Dendritic cell treated with granulocyte-macrophage colony-stimulating factor and Interleukin-4, amounts not matched to agents 40 ng/mL and 50 ng/mL, for 4 days (primary cell): ENCODE data around the gene FAM117B.
"Not testable (repeated sequence)": the region's sequence is repeated elsewhere in the genome, so short reads cannot be mapped to it uniquely, and the experiment has no call there.

Experiments used
- H3K27ac Mint-ChIP-seq: one replicate; pipeline ENCODE4 v1.8.0; 2022; ENCODE audit warnings: mild to moderate bottlenecking, mixed read lengths
- H3K27me3 Mint-ChIP-seq: one replicate; pipeline ENCODE4 v1.8.0; 2022; ENCODE audit warnings: mild to moderate bottlenecking, mixed read lengths
- H3K36me3 Mint-ChIP-seq: one replicate; pipeline ENCODE4 v1.8.0; 2022; ENCODE audit warnings: low read depth, mixed read lengths
- H3K4me1 Mint-ChIP-seq: one replicate; pipeline ENCODE4 v1.8.0; 2022; ENCODE audit warnings: low read depth, mixed read lengths
- H3K4me3 Mint-ChIP-seq: one replicate; pipeline ENCODE4 v1.8.0; 2022; ENCODE audit warnings: mild to moderate bottlenecking, moderate library complexity, mixed read lengths
- H3K9me3 Mint-ChIP-seq: one replicate; pipeline ENCODE4 v1.8.0; 2022; ENCODE audit warnings: mixed read lengths
- intact Hi-C: fragments of 100-400 bp; cut with micrococcal nuclease; formaldehyde crosslinking; loops from one replicate; pipeline ENCODE4 v1.15.0; 2022

FAM117B gene

DNA sequence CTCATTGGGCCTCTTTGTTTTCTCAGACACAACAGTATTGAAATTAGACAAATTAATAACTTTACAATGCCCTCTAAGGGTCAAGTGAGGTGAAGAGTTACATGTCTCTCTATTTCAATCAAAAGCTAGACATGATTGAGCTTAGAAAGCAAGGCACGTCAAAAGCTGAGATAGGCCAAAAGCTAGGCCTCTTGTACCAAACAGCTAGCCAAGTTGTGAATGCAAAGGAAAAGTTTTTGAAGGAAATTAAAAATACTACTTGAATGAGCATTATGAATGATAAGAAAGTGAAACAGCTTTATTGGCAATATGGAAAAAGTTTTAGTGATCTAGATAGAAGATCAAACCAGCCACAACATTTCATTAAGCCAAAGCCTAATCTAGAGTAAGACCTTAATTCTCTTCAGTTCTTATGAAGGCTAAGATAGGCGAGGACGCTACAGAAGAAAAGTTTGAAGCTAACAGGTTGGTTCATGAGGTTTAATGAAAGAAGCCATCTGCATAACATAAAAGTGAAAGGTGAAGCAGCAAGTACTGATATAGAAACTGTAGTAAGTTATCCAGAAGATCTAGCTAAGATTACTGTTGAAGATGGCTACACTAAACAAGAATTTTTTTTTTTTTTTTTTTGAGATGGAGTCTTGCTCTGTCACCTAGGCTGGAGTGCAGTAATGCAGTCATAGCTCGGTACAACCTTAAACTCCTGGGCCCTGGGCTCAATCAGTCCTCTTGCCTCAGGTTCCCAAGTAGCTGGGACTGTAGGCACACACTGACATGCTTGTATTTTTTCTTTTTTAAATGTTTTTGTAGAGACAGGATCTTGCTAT, 65.5 kb downstream of the FAM117B start:
- no peak overlapping the region for H3K27ac Mint-ChIP-seq
- H3K4me3 Mint-ChIP-seq, result no peak overlapping the region
- H3K27me3 Mint-ChIP-seq, result no peaks in the 10 kb centered on the region
- no peaks in the 10 kb centered on the region for H3K9me3 Mint-ChIP-seq
- H3K4me1 Mint-ChIP-seq, result peaks cover 6% of the 10 kb centered on the region
- peaks cover 18% of the 10 kb centered on the region for H3K36me3 Mint-ChIP-seq
- intact Hi-C loops, result no loop called here

DNA sequence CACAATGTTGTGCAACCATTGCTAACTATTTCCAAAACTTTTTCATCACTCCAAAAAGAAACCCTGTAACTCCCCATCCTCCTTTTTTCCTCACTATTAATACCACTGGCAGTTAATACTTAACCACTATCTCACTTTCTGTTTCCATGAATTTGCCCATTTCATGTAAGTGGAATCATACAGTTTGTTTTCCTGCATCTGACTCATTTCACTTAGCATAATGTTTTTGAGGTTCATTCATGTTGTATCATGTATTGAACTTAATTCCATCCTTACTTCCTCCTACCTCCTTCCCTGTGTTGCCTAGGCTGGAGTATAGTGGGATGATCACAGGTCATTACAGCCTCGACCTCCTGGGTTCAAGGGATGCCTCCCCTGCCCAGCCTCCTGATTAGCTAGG, 68.3 kb downstream of the FAM117B start:
- intact Hi-C loops, result no loop called here
- peaks cover 6% of the 10 kb centered on the region for H3K36me3 Mint-ChIP-seq
- H3K4me3 Mint-ChIP-seq, result no peak overlapping the region
- H3K9me3 Mint-ChIP-seq, result no peaks in the 10 kb centered on the region
- peaks cover 6% of the 10 kb centered on the region for H3K4me1 Mint-ChIP-seq
- no peak overlapping the region for H3K27ac Mint-ChIP-seq
- H3K27me3 Mint-ChIP-seq, result no peaks in the 10 kb centered on the region

DNA sequence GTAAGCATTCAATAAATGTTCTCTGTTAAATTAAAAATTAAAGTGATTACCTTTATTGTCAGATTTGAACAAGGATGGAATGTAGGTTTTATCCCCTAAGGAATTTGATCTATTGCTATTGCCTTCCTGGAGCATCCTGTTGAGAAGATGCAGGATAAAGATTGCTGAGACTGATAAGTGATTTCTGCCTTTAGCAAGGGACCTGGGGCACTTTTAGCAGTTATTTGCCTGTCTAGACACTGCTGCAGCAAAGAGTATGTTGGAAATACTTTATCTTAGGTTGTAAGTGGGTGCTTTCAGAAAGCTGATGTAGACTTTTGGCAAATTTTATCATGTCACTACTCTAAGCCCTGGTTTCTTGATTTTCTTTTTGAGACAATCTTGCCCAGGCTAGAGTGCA, 69.5 kb downstream of the FAM117B start:
- no peaks in the 10 kb centered on the region for H3K27me3 Mint-ChIP-seq
- no peak overlapping the region for H3K4me3 Mint-ChIP-seq
- H3K4me1 Mint-ChIP-seq, result peaks cover 6% of the 10 kb centered on the region
- peaks cover 12% of the 10 kb centered on the region for H3K36me3 Mint-ChIP-seq
- no peaks in the 10 kb centered on the region for H3K9me3 Mint-ChIP-seq
- no peak overlapping the region for H3K27ac Mint-ChIP-seq
- intact Hi-C loops, result no loop called here

DNA sequence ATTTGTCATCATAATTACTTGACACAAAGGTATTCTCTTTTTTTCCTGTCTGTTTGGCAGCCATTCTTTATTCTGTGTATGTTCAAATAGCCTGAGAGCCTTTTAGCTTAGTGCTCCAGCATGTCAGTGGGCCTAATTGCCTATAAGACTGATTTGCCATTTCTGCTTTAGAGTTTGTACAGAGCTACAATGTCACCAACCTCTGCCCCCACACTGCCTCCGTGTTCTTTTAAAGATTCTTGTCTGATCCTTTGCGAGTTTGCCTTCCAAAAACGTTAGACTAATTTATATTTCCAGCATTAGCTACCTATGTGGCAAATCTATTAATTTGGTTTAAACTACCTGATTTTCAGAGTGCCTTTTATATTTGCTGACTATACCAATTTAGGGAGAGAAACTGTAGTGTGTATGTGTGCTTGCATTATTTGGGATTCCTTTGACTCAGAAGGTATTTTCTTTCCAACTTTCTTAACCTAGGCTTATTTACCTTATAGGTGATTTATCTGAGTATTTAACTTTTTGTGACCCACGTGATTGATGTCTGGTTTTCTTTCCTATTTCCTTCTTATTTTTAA, 70.8 kb downstream of the FAM117B start:
- peaks cover 8% of the 10 kb centered on the region for H3K36me3 Mint-ChIP-seq
- H3K27ac Mint-ChIP-seq, result no peak overlapping the region
- H3K27me3 Mint-ChIP-seq, result no peaks in the 10 kb centered on the region
- peaks cover 7% of the 10 kb centered on the region for H3K4me1 Mint-ChIP-seq
- peaks cover 3% of the 10 kb centered on the region for H3K9me3 Mint-ChIP-seq
- intact Hi-C loops, result no loop called here
- H3K4me3 Mint-ChIP-seq, result no peak overlapping the region

DNA sequence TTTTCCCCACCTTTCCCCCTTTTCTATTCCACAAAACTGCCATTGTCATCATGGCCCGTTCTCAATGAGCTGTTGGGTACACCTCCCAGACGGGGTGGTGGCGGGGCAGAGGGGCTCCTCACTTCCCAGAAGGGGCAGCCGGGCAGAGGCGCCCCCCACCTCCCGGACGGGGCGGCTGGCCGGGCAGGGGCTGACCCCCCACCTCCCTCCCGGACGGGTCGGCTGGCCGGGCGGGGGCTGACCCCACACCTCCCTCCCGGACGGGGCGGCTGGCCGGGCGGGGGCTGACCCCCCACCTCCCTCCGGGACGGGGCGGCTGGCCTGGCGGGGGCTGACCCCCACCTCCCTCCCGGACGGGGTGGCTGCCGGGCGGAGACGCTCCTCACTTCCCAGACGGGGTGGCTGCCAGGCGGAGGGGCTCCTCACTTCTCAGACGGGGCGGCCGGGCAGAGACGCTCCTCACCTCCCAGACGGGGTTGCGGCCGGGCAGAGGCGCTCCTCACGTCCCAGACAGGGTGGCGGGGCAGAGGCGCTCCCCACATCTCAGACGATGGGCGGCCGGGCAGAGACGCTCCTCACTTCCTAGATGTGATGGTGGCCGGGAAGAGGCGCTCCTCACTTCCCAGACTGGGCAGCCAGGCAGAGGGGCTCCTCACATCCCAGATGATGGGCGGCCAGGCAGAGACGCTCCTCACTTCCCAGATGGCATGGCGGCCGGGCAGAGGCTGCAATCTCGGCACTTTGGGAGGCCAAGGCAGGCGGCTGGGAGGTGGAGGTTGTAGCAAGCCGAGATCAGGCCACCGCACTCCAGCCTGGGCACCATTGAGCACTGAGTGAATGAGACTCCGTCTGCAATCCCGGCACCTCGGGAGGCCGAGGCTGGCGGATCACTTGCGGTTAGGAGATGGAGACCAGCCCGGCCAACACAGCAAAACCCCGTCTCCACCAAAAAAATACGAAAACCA, 80.5 kb downstream of the FAM117B start:
- H3K4me3 Mint-ChIP-seq, result not testable (repeated sequence)

DNA sequence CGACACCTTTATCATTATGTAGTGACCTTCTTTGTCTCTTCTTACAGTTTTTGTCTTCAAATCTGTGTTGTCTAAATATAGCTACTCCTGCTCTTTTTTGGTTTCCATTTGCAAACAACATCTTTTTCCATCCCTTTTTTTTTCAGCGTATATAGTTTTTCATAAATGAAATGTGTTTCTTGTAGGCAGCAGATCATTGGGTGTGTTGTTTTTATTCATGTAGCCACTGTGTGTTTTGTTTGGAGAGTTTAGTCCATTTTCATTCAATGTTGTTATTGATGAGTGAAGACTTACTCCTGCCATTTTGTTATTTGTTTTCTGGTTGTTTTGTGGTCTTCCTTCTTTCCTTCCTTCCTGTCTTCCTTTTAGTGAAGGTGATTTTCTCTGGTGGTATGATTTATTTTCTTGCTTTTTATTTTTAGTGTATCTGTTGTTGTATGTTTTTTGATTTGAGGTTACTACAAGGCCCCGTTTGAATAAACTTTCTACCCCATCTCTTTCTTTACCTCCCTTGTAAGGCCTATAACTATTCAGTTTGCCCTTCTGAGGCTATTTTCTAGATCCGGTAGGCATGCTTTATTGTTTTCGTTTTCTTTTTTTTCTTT, 81.4 kb downstream of the FAM117B start:
- Mint-ChIP-seq H3K4me3 (no peak overlapping the region), H3K27ac (no peak overlapping the region)
- intact Hi-C loops, result no loop called here

More for the DNA sequence above, 80.5 kb downstream of the FAM117B start:
- Mint-ChIP-seq H3K36me3 (peaks cover 32% of the 10 kb centered on the region), H3K9me3 (peaks cover 47% of the 10 kb centered on the region), H3K4me1 (peaks cover 18% of the 10 kb centered on the region)
- H3K27me3 Mint-ChIP-seq, H3K27ac Mint-ChIP-seq, intact Hi-C loops: not testable (repeated sequence)

DNA sequence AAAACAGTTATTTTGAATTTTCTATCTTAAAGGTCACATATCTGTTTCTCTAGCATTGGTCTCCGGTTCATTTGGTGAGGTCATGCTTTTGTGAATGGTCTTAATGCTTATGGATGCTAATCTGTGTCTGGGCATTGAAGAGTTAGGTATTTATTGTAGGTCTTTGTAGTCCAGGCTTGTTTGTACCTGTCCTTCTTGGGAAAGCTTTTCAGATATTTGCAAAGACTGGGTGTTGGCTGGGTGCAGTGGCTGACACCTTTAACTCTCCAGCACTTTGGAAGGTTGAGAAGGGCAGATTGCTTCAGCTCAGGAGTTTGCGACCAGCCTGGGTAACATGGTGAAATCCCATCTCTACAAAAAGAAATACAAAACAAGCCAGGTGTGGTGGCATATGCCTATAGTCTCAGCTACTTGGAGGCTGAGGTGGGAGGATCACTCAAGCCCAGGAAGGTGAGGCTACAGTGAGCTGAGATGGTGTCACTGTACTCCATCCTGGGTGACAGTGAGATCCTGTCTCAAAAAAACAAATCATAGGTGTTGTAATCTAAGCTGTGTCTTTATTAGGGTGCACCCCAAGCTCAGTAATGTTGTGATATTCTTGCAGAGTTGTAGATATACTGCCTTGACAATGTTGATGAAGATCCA, 82.3 kb downstream of the FAM117B start:
- intact Hi-C loops, result no loop called here
- peaks cover 33% of the 10 kb centered on the region for H3K9me3 Mint-ChIP-seq
- no peak overlapping the region for H3K27ac Mint-ChIP-seq
- no peak overlapping the region for H3K4me3 Mint-ChIP-seq
- H3K36me3 Mint-ChIP-seq, result peaks cover 34% of the 10 kb centered on the region
- peaks cover 11% of the 10 kb centered on the region for H3K4me1 Mint-ChIP-seq
- H3K27me3 Mint-ChIP-seq, result no peaks in the 10 kb centered on the region

More for the DNA sequence above, 81.4 kb downstream of the FAM117B start:
- peaks cover 40% of the 10 kb centered on the region for H3K9me3 Mint-ChIP-seq
- H3K4me1 Mint-ChIP-seq, result peaks cover 10% of the 10 kb centered on the region
- H3K27me3 Mint-ChIP-seq, result no peaks in the 10 kb centered on the region
- H3K36me3 Mint-ChIP-seq, result peaks cover 32% of the 10 kb centered on the region

DNA sequence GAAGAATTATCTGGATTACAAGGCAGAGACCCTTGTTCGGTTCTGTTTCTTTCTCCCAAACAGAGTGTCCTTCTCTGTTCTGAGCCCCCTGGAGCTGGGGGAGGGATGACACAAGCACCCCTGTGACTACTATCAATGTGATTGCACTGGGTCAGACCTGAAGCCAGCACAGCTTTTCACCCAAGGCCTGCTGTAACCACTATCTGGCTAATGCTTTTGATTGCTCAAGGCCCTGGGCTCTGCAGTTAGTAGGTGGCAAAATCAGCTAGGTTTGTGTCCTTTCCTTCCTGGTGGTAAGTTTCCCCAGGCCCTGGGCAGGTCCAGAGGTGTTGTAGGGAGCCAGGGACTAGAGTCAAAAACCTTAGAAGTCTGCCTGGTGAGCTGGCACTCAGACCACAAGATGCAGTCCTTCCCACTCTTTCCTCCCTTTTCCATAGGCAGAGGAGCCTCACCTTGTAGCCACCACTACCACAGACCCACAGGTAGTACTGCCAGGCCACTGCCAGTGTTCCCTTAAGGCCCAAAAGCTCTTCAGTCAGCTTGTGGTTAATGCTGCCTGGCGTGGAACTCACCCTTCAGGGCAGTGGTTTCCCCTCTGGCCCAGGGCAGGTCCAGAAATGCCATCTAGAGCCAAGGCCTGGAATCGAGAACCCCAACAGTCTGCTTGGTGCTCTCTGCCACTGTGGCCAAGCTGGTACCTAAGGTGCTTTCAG, 83.0 kb downstream of the FAM117B start:
- H3K4me1 Mint-ChIP-seq, result peaks cover 14% of the 10 kb centered on the region
- peaks cover 31% of the 10 kb centered on the region for H3K36me3 Mint-ChIP-seq
- peaks cover 26% of the 10 kb centered on the region for H3K9me3 Mint-ChIP-seq
- H3K27me3 Mint-ChIP-seq, result no peaks in the 10 kb centered on the region
- no peak overlapping the region for H3K27ac Mint-ChIP-seq
- intact Hi-C loops, result no loop called here
- H3K4me3 Mint-ChIP-seq, result no peak overlapping the region

DNA sequence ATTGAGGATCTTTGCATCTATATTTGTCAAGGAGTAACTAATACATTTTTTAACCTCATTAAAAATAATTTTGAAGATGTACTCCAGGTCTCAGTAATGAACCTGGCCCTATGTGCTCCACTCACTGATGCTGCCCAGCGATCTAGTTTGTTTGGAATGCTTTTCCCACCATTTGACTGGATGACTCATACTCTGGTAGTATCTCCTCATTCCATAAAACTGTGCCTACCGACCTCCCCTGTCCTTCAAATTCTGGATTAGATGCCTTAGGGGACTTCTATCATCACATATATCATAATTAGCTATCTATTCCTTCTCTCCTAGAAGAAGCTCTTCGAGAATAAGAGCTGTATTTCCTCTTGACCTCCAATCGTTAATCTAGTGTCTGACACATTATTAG, 83.8 kb downstream of the FAM117B start:
- Mint-ChIP-seq H3K4me1 (peaks cover 14% of the 10 kb centered on the region), H3K4me3 (no peak overlapping the region), H3K27me3 (no peaks in the 10 kb centered on the region), H3K27ac (no peak overlapping the region), H3K36me3 (peaks cover 23% of the 10 kb centered on the region), H3K9me3 (peaks cover 17% of the 10 kb centered on the region)
- intact Hi-C loops, result no loop called here

DNA sequence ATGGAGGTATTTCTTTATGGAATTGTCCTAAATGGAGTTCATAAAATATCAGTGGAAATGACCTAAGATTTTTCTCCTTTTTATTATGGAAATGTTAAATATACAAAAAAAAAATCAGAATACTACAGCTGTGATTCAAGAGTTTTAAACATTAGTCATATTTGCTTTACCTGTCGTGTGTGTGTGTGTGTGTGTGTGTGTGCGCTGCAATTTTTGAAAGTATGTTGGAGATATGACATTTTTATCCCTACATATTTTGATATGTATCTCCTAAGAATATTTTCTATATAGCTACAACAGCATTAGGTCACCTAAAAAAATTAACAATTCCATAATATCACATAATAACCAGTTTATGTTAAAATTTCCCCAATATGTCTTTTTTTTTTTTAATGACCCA, 85.5 kb downstream of the FAM117B start:
- intact Hi-C loops, result no loop called here
- H3K4me1 Mint-ChIP-seq, result peaks cover 14% of the 10 kb centered on the region

DNA sequence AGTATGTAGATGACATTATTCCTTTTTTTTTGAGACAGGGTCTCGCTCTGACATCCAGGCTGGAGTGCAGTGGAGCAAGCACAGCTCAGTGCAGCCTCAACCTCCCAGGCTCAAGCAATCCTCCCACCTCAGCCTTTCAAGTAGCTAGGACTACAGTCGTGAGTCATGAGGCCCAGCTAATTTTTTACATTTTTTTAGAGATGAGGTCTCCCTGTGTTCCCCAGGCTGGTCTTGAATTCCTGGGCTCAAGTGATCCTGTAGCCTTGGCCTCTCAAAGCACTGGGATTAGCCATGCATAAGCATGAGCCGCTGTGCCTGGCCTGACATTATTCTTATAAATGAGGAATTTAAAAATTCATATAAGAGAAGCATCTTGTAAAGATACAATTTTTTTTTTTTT, 86.9 kb downstream of the FAM117B start:
- no peak overlapping the region for H3K4me3 Mint-ChIP-seq
- no peak overlapping the region for H3K27ac Mint-ChIP-seq
- peaks cover 4% of the 10 kb centered on the region for H3K9me3 Mint-ChIP-seq
- peaks cover 14% of the 10 kb centered on the region for H3K4me1 Mint-ChIP-seq
- peaks cover 14% of the 10 kb centered on the region for H3K36me3 Mint-ChIP-seq
- no peaks in the 10 kb centered on the region for H3K27me3 Mint-ChIP-seq
- intact Hi-C loops, result no loop called here

More for the DNA sequence above, 85.5 kb downstream of the FAM117B start:
- no peak overlapping the region for H3K4me3 Mint-ChIP-seq
- peaks cover 15% of the 10 kb centered on the region for H3K9me3 Mint-ChIP-seq
- no peaks in the 10 kb centered on the region for H3K27me3 Mint-ChIP-seq
- no peak overlapping the region for H3K27ac Mint-ChIP-seq
- H3K36me3 Mint-ChIP-seq, result peaks cover 20% of the 10 kb centered on the region

DNA sequence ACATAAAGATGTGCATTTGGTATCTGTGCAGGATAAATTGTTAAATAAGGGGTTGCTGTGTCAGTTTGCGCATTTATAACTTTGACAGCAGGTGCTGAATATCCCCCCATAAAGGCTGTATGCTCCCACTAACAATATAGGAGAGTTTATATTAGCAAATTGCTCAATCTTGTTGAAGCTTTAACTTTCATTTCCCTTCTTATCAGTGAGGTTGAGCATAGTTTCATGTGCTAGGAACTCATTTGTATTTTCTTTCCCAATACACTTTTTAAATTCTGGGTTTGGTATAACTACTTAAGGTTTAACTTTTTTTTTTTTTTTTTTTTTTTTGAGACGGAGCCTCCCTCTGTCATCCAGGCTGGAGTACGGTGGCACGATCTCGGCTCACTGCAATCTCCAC, 89.0 kb downstream of the FAM117B start:
- intact Hi-C loops, result no loop called here
- Mint-ChIP-seq H3K27me3 (no peaks in the 10 kb centered on the region), H3K9me3 (no peaks in the 10 kb centered on the region), H3K4me3 (no peak overlapping the region), H3K4me1 (peaks cover 6% of the 10 kb centered on the region), H3K27ac (no peak overlapping the region), H3K36me3 (peaks cover 24% of the 10 kb centered on the region)

DNA sequence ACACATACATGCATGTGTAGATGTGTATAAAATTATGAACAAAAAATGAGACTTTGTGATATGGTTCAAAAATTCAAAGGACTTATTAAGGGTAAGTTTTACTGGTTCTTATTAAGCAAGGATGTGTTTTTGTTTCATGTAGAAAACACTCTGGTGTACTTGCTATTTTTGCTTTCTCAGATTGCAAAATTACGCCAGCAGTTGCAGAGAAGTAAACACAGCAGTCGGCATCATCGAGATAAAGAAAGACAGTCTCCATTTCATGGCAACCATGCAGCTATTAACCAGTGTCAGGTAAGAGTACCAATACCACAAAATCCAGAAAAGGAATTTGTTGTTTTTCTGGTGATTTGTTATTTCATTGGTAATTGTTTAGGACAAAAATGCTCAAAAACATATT, 91.3 kb downstream of the FAM117B start:
- H3K36me3 Mint-ChIP-seq, result peaks cover 47% of the 10 kb centered on the region
- H3K9me3 Mint-ChIP-seq, result peaks cover 5% of the 10 kb centered on the region
- no peak overlapping the region for H3K27ac Mint-ChIP-seq
- intact Hi-C loops, result no loop called here
- H3K27me3 Mint-ChIP-seq, result no peaks in the 10 kb centered on the region
- H3K4me3 Mint-ChIP-seq, result no peak overlapping the region
- peaks cover 4% of the 10 kb centered on the region for H3K4me1 Mint-ChIP-seq
